Right lobe of liver (tissue), 4 donors: ENCODE measurements around the gene SOX30.

Experiments
- POLR2A ChIP-seq: fragments of 450-650 bp; IDR thresholded peaks from one replicate; pipeline ENCODE4 v1.6.1; 2017; ENCODE audit warnings: antibody characterized with exemption, mild to moderate bottlenecking
- TF ChIP-seq, protein P1 (sequence below), 4 donors: fragments of 200-600 bp in 3 of 4; fragments of 450-650 bp in 1 of 4; IDR thresholded peaks; one replicate each; pipeline versions ENCODE4 v1.5.1 to v1.8.0; 2016 to 2022; ENCODE audit warnings: antibody characterized with exemption in 4 of 4, mild to moderate bottlenecking in 2 of 4
- donor health status: DM: no; HTN: no; CAD: no.
- donor health status: DM: no; HTN: no; CAD: no.
- donor health status: DM: no; HTN: yes; CAD: no.

DNA sequence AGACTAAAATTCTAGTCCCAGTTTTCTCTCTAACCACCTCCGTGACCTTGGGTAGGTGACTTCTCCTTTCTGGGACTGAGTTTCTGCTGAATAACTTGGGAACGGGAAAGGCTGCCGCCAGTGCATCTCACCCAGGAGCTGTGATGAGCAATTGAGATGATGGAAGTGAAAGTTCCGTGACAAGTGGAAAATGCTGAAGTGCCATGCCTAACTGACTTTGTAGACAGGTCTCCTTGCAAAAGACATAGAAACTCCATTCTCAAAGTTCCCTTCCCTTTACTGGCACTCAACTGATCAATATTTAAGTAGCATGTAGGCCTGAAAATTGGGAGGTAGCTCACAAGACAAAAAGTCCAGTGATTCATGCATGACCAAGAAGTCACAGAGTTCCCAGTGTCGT is 70.3 kb downstream of the SOX30 start:
- TF ChIP-seq, protein P1, sequence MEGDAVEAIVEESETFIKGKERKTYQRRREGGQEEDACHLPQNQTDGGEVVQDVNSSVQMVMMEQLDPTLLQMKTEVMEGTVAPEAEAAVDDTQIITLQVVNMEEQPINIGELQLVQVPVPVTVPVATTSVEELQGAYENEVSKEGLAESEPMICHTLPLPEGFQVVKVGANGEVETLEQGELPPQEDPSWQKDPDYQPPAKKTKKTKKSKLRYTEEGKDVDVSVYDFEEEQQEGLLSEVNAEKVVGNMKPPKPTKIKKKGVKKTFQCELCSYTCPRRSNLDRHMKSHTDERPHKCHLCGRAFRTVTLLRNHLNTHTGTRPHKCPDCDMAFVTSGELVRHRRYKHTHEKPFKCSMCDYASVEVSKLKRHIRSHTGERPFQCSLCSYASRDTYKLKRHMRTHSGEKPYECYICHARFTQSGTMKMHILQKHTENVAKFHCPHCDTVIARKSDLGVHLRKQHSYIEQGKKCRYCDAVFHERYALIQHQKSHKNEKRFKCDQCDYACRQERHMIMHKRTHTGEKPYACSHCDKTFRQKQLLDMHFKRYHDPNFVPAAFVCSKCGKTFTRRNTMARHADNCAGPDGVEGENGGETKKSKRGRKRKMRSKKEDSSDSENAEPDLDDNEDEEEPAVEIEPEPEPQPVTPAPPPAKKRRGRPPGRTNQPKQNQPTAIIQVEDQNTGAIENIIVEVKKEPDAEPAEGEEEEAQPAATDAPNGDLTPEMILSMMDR (IDR thresholded peaks at IDR 0.05): no peak
- no peak for TF ChIP-seq POLR2A
